Measurements from ENCODE around the gene RHAG.

- TF ChIP-seq CTCF (IDR thresholded peaks at IDR 0.05) = peak in 1 of 6 experiments; percentile 14
- no peak for TF ChIP-seq POLR2A (IDR thresholded peaks at IDR 0.05)
Measured at GRCh38 chr6:49570474-49571079, 66.1 kb downstream of the RHAG start.
